SH-SY5Y (cell line): ENCODE results near the gene CDH22.

Source experiments
- GATA2 ChIP-seq: IDR thresholded peaks from 2 replicates; pipeline ENCODE4 v1.6.1; 2011; ENCODE audit warnings: mild to moderate bottlenecking, low read depth, low read length
- GATA3 ChIP-seq: IDR thresholded peaks from 2 replicates; pipeline ENCODE4 v1.6.1; 2011; ENCODE audit warnings: low read depth, mild to moderate bottlenecking, low read length, moderate library complexity

DNA sequence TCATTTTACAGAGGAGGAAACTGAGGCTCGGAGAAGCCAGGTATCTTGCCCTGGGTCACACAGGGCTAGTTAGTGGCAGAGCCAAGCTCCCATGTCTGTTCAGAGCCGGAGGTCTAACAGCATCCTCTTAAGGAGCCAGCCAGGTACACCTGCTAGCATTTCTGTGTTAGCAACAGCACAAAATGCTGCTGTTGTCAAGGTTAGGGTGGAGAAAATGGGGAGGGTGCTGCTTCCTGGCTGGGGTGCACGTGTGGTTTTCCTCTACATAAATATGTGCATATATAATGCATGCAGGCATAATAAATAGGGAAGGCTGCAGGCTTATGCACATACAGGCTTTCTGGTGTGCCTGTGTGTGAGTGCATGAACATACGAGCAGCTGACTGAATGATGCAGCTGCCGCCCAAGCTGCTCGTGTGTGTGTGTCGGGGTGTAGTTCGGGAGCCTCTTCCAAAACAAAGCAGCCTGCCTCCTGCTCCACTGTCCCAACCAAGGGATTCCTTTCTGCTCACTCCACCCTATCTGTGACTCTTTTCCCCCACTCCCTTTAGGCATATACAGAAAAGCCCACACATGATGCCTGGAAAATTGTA, 103.6 kb downstream of the CDH22 start:
- no peak for TF ChIP-seq GATA3
- no peak for TF ChIP-seq GATA2
